B cell (primary cell): ENCODE results near the gene PLXNA1. TPM values are rescaled to one million over a fixed set of nuclear protein-coding genes. Genes with fewer than 3 reads are reported as not detected.

Experiments
- ATAC-seq: fragments of 200-7000 bp; cut with Tn5 transposase; one replicate; pipeline ENCODE4 v1.10.0; 2021; ENCODE audit warnings: low read depth, mild to moderate bottlenecking, moderate number of reproducible peaks, moderate library complexity
- CTCF ChIA-PET: fragments of 350-600 bp; sonication (Branson Sonifier 250); formaldehyde crosslinking; loops from one replicate; lab custom pipeline; 2021; ENCODE audit warnings: antibody characterized with exemption, inconsistent platforms; lab: Charles Lee
- POLR2A ChIA-PET: fragments of 350-600 bp; sonication (Branson Sonifier 250); formaldehyde crosslinking; loops from one replicate; lab custom pipeline; 2021; ENCODE audit warnings: antibody characterized with exemption; lab: Charles Lee
- DNase-seq: peaks from one replicate; pipeline ENCODE4 v3.0.0; 2013
- H2AFZ ChIP-seq: 2 replicates; pipeline ENCODE4 v1.6.1; 2012; ENCODE audit warnings: mild to moderate bottlenecking, low read depth, low read length; ENCODE audit not compliant: insufficient read depth, poor library complexity, severe bottlenecking
- H3K27ac ChIP-seq, 2 donors: 1 replicate in 1 of 2; 2 replicates in 1 of 2; pipeline ENCODE4 v1.5.1; 2012 to 2013; ENCODE audit warnings: low read length in 2 of 2, mild to moderate bottlenecking in 2 of 2, moderate library complexity in 1 of 2
- H3K27me3 ChIP-seq, 4 experiments: fragments of 200-600 bp in 1 of 4; sonication (generic) in 1 of 4; replicated peaks in 1 of 4; 1 replicate in 2 of 4; 2 replicates in 2 of 4; pipeline versions ENCODE4 v1.6.1 to v1.7.0; 2013 to 2016; ENCODE audit warnings: low read length in 3 of 4, mild to moderate bottlenecking in 2 of 4, mixed read lengths in 1 of 4, moderate library complexity in 1 of 4; ENCODE audit not compliant: insufficient read depth in 4 of 4, control insufficient read depth in 3 of 4; ENCODE audit errors: control extremely low read depth in 1 of 4
- H3K36me3 ChIP-seq, 2 experiments: replicated peaks in 1 of 2; 1 replicate in 1 of 2; 2 replicates in 1 of 2; pipeline versions ENCODE4 v1.6.1 to v1.7.1; 2013; ENCODE audit warnings: low read length in 1 of 2; ENCODE audit not compliant: insufficient read depth in 2 of 2, control insufficient read depth in 1 of 2; ENCODE audit errors: control extremely low read depth in 1 of 2, extremely low read depth in 1 of 2
- H3K4me1 ChIP-seq, 2 donors: fragments of 200-600 bp in 1 of 2; sonication (generic) in 1 of 2; 1 replicate in 1 of 2; 2 replicates in 1 of 2; pipeline versions ENCODE4 v1.5.1 to v1.6.1; 2013 to 2017; ENCODE audit warnings: low read length in 2 of 2; ENCODE audit not compliant: control insufficient read depth in 2 of 2, insufficient read depth in 2 of 2
- H3K4me2 ChIP-seq: replicated peaks from 2 replicates; pipeline ENCODE3; 2012; ENCODE audit warnings: mild to moderate bottlenecking, low read depth, low read length; ENCODE audit not compliant: poor library complexity, severe bottlenecking
- H3K4me3 ChIP-seq, 5 experiments: fragments of 200-600 bp in 1 of 5; sonication (generic) in 1 of 5; 1 replicate in 3 of 5; 2 replicates in 2 of 5; pipeline versions ENCODE4 v1.5.1 to v1.7.0; 2011 to 2016; ENCODE audit warnings: low read length in 4 of 5, mild to moderate bottlenecking in 4 of 5, low read depth in 2 of 5, control low read depth in 1 of 5, moderate library complexity in 1 of 5; ENCODE audit not compliant: insufficient read depth in 1 of 5; ENCODE audit errors: control extremely low read depth in 1 of 5, extremely low read depth in 1 of 5
- H3K79me2 ChIP-seq: fragments of 200-600 bp; sonication (generic); one replicate; pipeline ENCODE4 v1.6.0; 2016; ENCODE audit warnings: low read length; ENCODE audit not compliant: control insufficient read depth, insufficient read depth
- H3K9ac ChIP-seq: fragments of 200-600 bp; sonication (generic); 2 replicates; pipeline ENCODE4 v1.6.1; 2017; ENCODE audit warnings: mild to moderate bottlenecking, low read length, moderate library complexity
- H3K9me3 ChIP-seq, 3 donors: one replicate each; pipeline versions ENCODE4 v1.6.1 to v1.7.1; 2013; ENCODE audit warnings: low read length in 2 of 3; ENCODE audit not compliant: control insufficient read depth in 2 of 3, insufficient read depth in 1 of 3; ENCODE audit errors: control extremely low read depth in 1 of 3
- H4K20me1 ChIP-seq: 2 replicates; pipeline ENCODE4 v1.6.0; 2012; ENCODE audit warnings: mild to moderate bottlenecking, low read length; ENCODE audit not compliant: insufficient read depth, control insufficient read depth, poor library complexity, severe bottlenecking
- H3K27ac Mint-ChIP-seq: one replicate; pipeline ENCODE4 v1.8.0; 2021; ENCODE audit warnings: mixed read lengths
- H3K27me3 Mint-ChIP-seq: one replicate; pipeline ENCODE4 v1.8.0; 2021; ENCODE audit warnings: mixed read lengths
- H3K4me1 Mint-ChIP-seq: one replicate; pipeline ENCODE4 v1.8.0; 2021; ENCODE audit warnings: mixed read lengths
- H3K4me3 Mint-ChIP-seq: one replicate; pipeline ENCODE4 v1.8.0; 2021; ENCODE audit warnings: mixed read lengths
- H3K9me3 Mint-ChIP-seq: one replicate; pipeline ENCODE4 v1.8.0; 2022; ENCODE audit warnings: mixed read lengths; ENCODE audit not compliant: insufficient read depth
- CTCF ChIP-seq: fragments of 200-600 bp; IDR thresholded peaks from one replicate; pipeline ENCODE4 v1.8.0; 2022; ENCODE audit warnings: antibody characterized with exemption, mild to moderate bottlenecking
- EZH2 ChIP-seq: IDR thresholded peaks from 2 replicates; pipeline ENCODE4 v1.6.1; 2012; ENCODE audit warnings: borderline replicate concordance, low read depth, mild to moderate bottlenecking, moderate library complexity, low read length; ENCODE audit not compliant: insufficient read depth, poor library complexity, severe bottlenecking
- WGBS: methylation state at CpG from one replicate; pipeline ENCODE4 v1.1.5; 2013; ENCODE audit warnings: missing lambda C conversion rate; ENCODE audit not compliant: insufficient coverage; 5-methylcytosine and 5-hydroxymethylcytosine counted together
- intact Hi-C: fragments of 100-400 bp; cut with micrococcal nuclease; formaldehyde crosslinking; loops from one replicate; pipeline ENCODE4 v1.10.0; 2022
- polyA plus RNA-seq: library from polyadenylated mRNA; depleted of rRNA; stranded (reverse); fragments of >200 nt; gene quantifications from 2 replicates; pipeline ENCODE4 v1.2.3, GENCODE V29; 2012
- total RNA-seq, 2 donors: library from RNA; stranded (reverse); fragments of 120-200 nt in 1 of 2; gene quantifications; 1 replicate in 1 of 2; 2 replicates in 1 of 2; pipeline versions ENCODE4 v1.2.3 to v1.2.4, GENCODE V29; 2013 to 2022

PLXNA1 gene
- total and polyA plus RNA-seq, 2 donors (not counting 1 experiment from before 2014, with no cell fraction given) = 6.7 to 22.3 TPM

GRCh38 chr3:126964950-126965349, 18.0 kb upstream of the PLXNA1 start:
- POLR2A ChIA-PET = no interaction called here
- intact Hi-C loops = no loop called here
- Histone ChIP-seq H3K4me3 (no peak overlapping the region), H3K9me3 (peaks cover 0 to 3% (median 0%) of the 10 kb centered on the region in 3 donors), H3K9ac (no peak overlapping the region), H3K4me1 (peaks cover 4 to 11% of the 10 kb centered on the region in 2 donors), H3K27ac (no peak overlapping the region), H3K4me2 (no peak overlapping the region), H4K20me1 (no peaks in the 10 kb centered on the region), H3K79me2 (no peaks in the 10 kb centered on the region), H3K27me3 (no peaks in the 10 kb centered on the region), H3K36me3 (no peaks in the 10 kb centered on the region), H2AFZ (no peak overlapping the region)
- WGBS = 93% methylated on average over 8 of the region's 10 CpGs
- Mint-ChIP-seq H3K4me1 (peaks cover 18% of the 10 kb centered on the region), H3K4me3 (no peak overlapping the region), H3K9me3 (no peaks in the 10 kb centered on the region), H3K27me3 (peaks cover 22% of the 10 kb centered on the region), H3K27ac (no peak overlapping the region)
- ATAC-seq = no peak
- no peak for DNase-seq
- TF ChIP-seq CTCF (no peak), EZH2 (no peak)
- CTCF ChIA-PET = no interaction called here

GRCh38 chr3:126965526-126966080, 17.3 kb upstream of the PLXNA1 start:
- Mint-ChIP-seq H3K9me3 (no peaks in the 10 kb centered on the region), H3K4me3 (no peak overlapping the region), H3K27me3 (peaks cover 28% of the 10 kb centered on the region), H3K4me1 (peaks cover 16% of the 10 kb centered on the region), H3K27ac (no peak overlapping the region)
- H3K9ac ChIP-seq = no peak overlapping the region
- WGBS = 87% methylated on average over 7 of the region's 9 CpGs
- no peak for TF ChIP-seq EZH2
- no peak for TF ChIP-seq CTCF
- H3K9me3 ChIP-seq = peaks cover 0 to 3% (median 0%) of the 10 kb centered on the region in 3 donors
- H3K79me2 ChIP-seq = no peaks in the 10 kb centered on the region
- H4K20me1 ChIP-seq = no peaks in the 10 kb centered on the region
- no peaks in the 10 kb centered on the region for H3K27me3 ChIP-seq
- no peak overlapping the region for H3K4me2 ChIP-seq
- ATAC-seq (no peak), DNase-seq (no peak)
- H3K27ac ChIP-seq = no peak overlapping the region
- no peak overlapping the region for H3K4me3 ChIP-seq
- no peak overlapping the region for H2AFZ ChIP-seq
- POLR2A ChIA-PET = no interaction called here
- CTCF ChIA-PET = interaction anchor here (0.9 kb wide), 1 partner anchor 213 kb away, joined by 3 read pairs; no protein-coding TSS in a partner anchor
- H3K36me3 ChIP-seq = no peaks in the 10 kb centered on the region
- intact Hi-C loops = no loop called here
- H3K4me1 ChIP-seq = peaks cover 4 to 8% of the 10 kb centered on the region in 2 donors
